NB4 (cell line): ENCODE results near the gene CUX1.

ENCODE experiments used
- CTCF ChIP-seq: IDR thresholded peaks from one replicate; pipeline ENCODE4 v1.5.1; 2012; ENCODE audit warnings: low read depth, low read length
- POLR2A ChIP-seq: IDR thresholded peaks from 2 replicates; pipeline ENCODE4 v1.6.1; 2011; ENCODE audit warnings: mild to moderate bottlenecking; ENCODE audit not compliant: insufficient read length; ENCODE audit errors: extremely low read depth
- TF ChIP-seq, protein P1 (sequence below): IDR thresholded peaks from 2 replicates; pipeline ENCODE4 v1.6.1; 2011; ENCODE audit warnings: low read depth, low read length

GRCh38 chr7:102225025-102225424 lies 407.6 kb downstream of the CUX1 start:
- TF ChIP-seq CTCF (no peak), POLR2A (no peak)
- TF ChIP-seq, protein P1, sequence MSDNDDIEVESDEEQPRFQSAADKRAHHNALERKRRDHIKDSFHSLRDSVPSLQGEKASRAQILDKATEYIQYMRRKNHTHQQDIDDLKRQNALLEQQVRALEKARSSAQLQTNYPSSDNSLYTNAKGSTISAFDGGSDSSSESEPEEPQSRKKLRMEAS: no peak
